ENCODE measurements around the gene KRT28. TPM values are rescaled to one million over a fixed set of nuclear protein-coding genes. Genes with fewer than 3 reads are reported as not detected.

The KRT28 gene
- not detected for total RNA-seq
- not detected for polyA plus RNA-seq
- long read RNA-seq, donor 1, result 0 reads
- long read RNA-seq, donor 2, result 0 reads
- long read RNA-seq, donor 3, result 0 reads

DNA sequence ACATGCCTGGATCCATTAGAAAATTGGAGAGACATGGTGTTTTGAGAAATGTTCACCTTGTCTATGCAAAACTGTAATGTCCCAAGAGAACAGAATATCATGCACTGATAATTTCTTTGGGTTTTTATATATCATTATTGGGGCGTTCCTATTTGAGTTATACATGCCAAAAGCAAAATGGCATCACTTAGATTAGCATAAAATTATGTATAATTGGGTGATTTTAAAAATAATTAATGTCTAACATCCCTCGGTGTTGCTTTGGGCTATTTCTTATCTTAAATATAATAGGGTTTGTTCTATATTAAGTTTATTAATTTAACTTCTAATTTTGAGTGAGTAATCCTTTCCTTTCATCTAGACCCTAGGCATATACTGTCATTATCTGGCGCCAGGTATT, at the start of gene KRT28:
Gene KRT28 (minus strand): TSS at position 101 of the 400 bp plus-strand sequence. CDS start 66 bp downstream, at position 35.
- Histone ChIP-seq H3K27ac (no peak within 1 kb of the TSS), H3K4me1 (peaks cover 0 to 4% (median 0%) of the 10 kb centered on the region in 12 donors), H3K4me3 (no peak within 1 kb of the TSS), H3K36me3 (no peaks in the 10 kb centered on the region), H3K27me3 (peaks cover 0 to 41% (median 19%) of the 10 kb centered on the region in 9 donors), H3K9me3 (no peaks in the 10 kb centered on the region)
- intact Hi-C loops (cut with DNase I), result loop anchor here in 9 of 10 donors (5.0 to 10.0 kb wide), 10 partner anchors 55 to 867 kb away; partner anchors contain the start of gene SMARCE1 (in 1 of the 9)
- WGBS, 4 donors, result 77 to 83% (median 78%) methylated on average over 3 of the region's 3 CpGs
- TF ChIP-seq, protein P1, sequence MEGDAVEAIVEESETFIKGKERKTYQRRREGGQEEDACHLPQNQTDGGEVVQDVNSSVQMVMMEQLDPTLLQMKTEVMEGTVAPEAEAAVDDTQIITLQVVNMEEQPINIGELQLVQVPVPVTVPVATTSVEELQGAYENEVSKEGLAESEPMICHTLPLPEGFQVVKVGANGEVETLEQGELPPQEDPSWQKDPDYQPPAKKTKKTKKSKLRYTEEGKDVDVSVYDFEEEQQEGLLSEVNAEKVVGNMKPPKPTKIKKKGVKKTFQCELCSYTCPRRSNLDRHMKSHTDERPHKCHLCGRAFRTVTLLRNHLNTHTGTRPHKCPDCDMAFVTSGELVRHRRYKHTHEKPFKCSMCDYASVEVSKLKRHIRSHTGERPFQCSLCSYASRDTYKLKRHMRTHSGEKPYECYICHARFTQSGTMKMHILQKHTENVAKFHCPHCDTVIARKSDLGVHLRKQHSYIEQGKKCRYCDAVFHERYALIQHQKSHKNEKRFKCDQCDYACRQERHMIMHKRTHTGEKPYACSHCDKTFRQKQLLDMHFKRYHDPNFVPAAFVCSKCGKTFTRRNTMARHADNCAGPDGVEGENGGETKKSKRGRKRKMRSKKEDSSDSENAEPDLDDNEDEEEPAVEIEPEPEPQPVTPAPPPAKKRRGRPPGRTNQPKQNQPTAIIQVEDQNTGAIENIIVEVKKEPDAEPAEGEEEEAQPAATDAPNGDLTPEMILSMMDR (IDR thresholded peaks at IDR 0.05), result no peak
- TF ChIP-seq POLR2A (IDR thresholded peaks at IDR 0.05), result no peak
- ATAC-seq, result no peak
- no peak for DNase-seq

- no peaks in the 10 kb centered on the region for H3K4me1 ChIP-seq
- no peak overlapping the region for H3K27ac ChIP-seq
- H3K4me3 ChIP-seq, result no peak overlapping the region
- DNase-seq (no peak), ATAC-seq (no peak)
- intact Hi-C loops (cut with DNase I), result no loop called here
- no peak for TF ChIP-seq POLR2A (IDR thresholded peaks at IDR 0.05)
- TF ChIP-seq, protein P1 (IDR thresholded peaks at IDR 0.05), result no peak
- H3K36me3 ChIP-seq, result no peaks in the 10 kb centered on the region
- 88 to 94% (median 90%) methylated on average over 1 of the region's 1 CpG for WGBS, 4 donors
- no peaks in the 10 kb centered on the region for H3K9me3 ChIP-seq
- H3K27me3 ChIP-seq, result peaks cover 0 to 14% (median 0%) of the 10 kb centered on the region in 9 donors
Measured at GRCh38 chr17:40848583-40849235, 49.0 kb upstream of the KRT28 start.

GRCh38 chr17:40846515-40847144, 46.9 kb upstream of the KRT28 start:
- ATAC-seq (no peak), DNase-seq (no peak)
- TF ChIP-seq, protein P1 (IDR thresholded peaks at IDR 0.05), result no peak
- TF ChIP-seq POLR2A (IDR thresholded peaks at IDR 0.05), result no peak
- H3K9me3 ChIP-seq, result no peaks in the 10 kb centered on the region
- WGBS, 4 donors, result 79 to 91% (median 86%) methylated on average over 1 of the region's 1 CpG
- H3K36me3 ChIP-seq, result no peaks in the 10 kb centered on the region
- no peak overlapping the region for H3K27ac ChIP-seq
- H3K4me3 ChIP-seq, result no peak overlapping the region
- intact Hi-C loops (cut with DNase I), result no loop called here
- H3K4me1 ChIP-seq, result no peaks in the 10 kb centered on the region
- peaks cover 0 to 14% (median 0%) of the 10 kb centered on the region in 9 donors for H3K27me3 ChIP-seq

DNA sequence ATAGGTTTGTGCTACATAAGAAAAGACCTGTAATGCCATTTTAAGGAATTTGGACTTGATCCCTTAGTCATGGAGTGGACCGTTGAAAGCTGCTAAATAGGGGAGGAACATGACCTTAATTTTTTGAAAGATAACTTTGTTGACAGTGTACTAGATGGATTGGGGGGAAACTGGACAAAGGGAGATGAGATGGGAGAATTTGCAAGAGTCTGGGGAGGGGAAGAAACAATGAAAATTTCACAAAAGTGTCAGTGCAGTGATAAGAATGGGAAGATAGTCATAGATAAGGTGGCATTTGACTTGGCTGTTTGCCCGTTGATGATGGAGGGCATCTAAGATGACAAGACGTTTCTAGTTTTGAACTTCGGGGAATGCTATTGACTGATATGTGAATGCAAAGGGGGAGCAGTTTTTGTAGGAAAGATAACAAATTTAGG, 44.9 kb upstream of the KRT28 start:
- Histone ChIP-seq H3K4me3 (no peak overlapping the region), H3K27ac (no peak overlapping the region), H3K9me3 (no peaks in the 10 kb centered on the region), H3K4me1 (no peaks in the 10 kb centered on the region), H3K27me3 (peaks cover 0 to 8% (median 0%) of the 10 kb centered on the region in 9 donors), H3K36me3 (no peaks in the 10 kb centered on the region)
- ATAC-seq, result no peak
- no peak for TF ChIP-seq POLR2A (IDR thresholded peaks at IDR 0.05)
- TF ChIP-seq, protein P1 (IDR thresholded peaks at IDR 0.05), result no peak
- DNase-seq, result no peak
- intact Hi-C loops (cut with DNase I), result no loop called here
- 55 to 72% (median 68%) methylated on average over 4 of the region's 4 CpGs for WGBS, 4 donors

All from heart left ventricle (tissue), 16 donors.